Raji (cell line): Measurements from ENCODE around the gene LMNTD1.

ENCODE experiments used
- POLR2A ChIP-seq: IDR thresholded peaks from 2 replicates; pipeline ENCODE4 v1.6.1; 2011; ENCODE audit warnings: low read depth, low read length, control low read depth; ENCODE audit not compliant: insufficient read depth

LMNTD1 gene

GRCh38 chr12:25553098-25553497 lies at the start of gene LMNTD1:
Gene LMNTD1, minus strand, starts transcription at chr12:25553283. Its CDS starts 324 bp downstream, at chr12:25552959.
- no peak for TF ChIP-seq POLR2A

GRCh38 chr12:25598956-25599355 lies 45.9 kb upstream of the LMNTD1 start:
- TF ChIP-seq POLR2A, result no peak

- TF ChIP-seq POLR2A, result no peak
Observed at GRCh38 chr12:25594376-25594775, 41.3 kb upstream of the LMNTD1 start.

- TF ChIP-seq POLR2A, result no peak
Observed at GRCh38 chr12:25592725-25593495, 39.8 kb upstream of the LMNTD1 start.

GRCh38 chr12:25591144-25591543 lies 38.1 kb upstream of the LMNTD1 start:
- TF ChIP-seq POLR2A, result no peak

- no peak for TF ChIP-seq POLR2A
Observed at GRCh38 chr12:25590011-25590721, 37.1 kb upstream of the LMNTD1 start.

- no peak for TF ChIP-seq POLR2A
Observed at GRCh38 chr12:25587346-25587745, 34.3 kb upstream of the LMNTD1 start.

GRCh38 chr12:25585662-25586061 lies 32.6 kb upstream of the LMNTD1 start:
- TF ChIP-seq POLR2A, result no peak

- TF ChIP-seq POLR2A, result no peak
Observed at GRCh38 chr12:25585021-25585523, 32.0 kb upstream of the LMNTD1 start.

- TF ChIP-seq POLR2A, result no peak
Observed at GRCh38 chr12:25584596-25584995, 31.5 kb upstream of the LMNTD1 start.

GRCh38 chr12:25583545-25583944 lies 30.5 kb upstream of the LMNTD1 start:
- no peak for TF ChIP-seq POLR2A

GRCh38 chr12:25581067-25581466 lies 28.0 kb upstream of the LMNTD1 start:
- TF ChIP-seq POLR2A, result no peak

GRCh38 chr12:25578411-25579143 lies 25.5 kb upstream of the LMNTD1 start:
- no peak for TF ChIP-seq POLR2A

- no peak for TF ChIP-seq POLR2A
Observed at GRCh38 chr12:25574761-25575160, 21.7 kb upstream of the LMNTD1 start.

GRCh38 chr12:25573346-25573745 lies 20.3 kb upstream of the LMNTD1 start:
- TF ChIP-seq POLR2A, result no peak
